ENCODE measurements around the gene ATG13.
"Not testable (repeated sequence)": the region's sequence is repeated elsewhere in the genome, so short reads cannot be mapped to it uniquely, and the experiment has no call there.

Gene ATG13

GRCh38 chr11:46710821-46711269, 93.5 kb downstream of the ATG13 start:
- Histone ChIP-seq H2AFZ (ENCODE audit: low read depth, low read length) (no peak overlapping the region), H3K36me3 (replicated peaks; ENCODE audit: low read depth, low read length) (peaks cover 11% of the 10 kb centered on the region), H4K20me1 (ENCODE audit: insufficient read depth, low read length) (no peaks in the 10 kb centered on the region), H3K79me2 (ENCODE audit: low read length) (no peaks in the 10 kb centered on the region), H3K27ac (ENCODE audit: low read length) (no peak overlapping the region), H3K4me3 (ENCODE audit: low read length) (no peak overlapping the region), H3K9ac (ENCODE audit: low read length) (no peak overlapping the region), H3K9me3 (ENCODE audit: insufficient read depth, low read length) (no peaks in the 10 kb centered on the region), H3K4me2 (ENCODE audit: low read length) (no peak overlapping the region), H3K27me3 (ENCODE audit: low read depth, low read length) (no peaks in the 10 kb centered on the region), H3K4me1 (ENCODE audit: low read length) (no peaks in the 10 kb centered on the region)
- TF ChIP-seq EZH2phosphoT487 (IDR thresholded peaks at IDR 0.05; ENCODE audit: low read depth), result no peak
- TF ChIP-seq, protein P1, sequence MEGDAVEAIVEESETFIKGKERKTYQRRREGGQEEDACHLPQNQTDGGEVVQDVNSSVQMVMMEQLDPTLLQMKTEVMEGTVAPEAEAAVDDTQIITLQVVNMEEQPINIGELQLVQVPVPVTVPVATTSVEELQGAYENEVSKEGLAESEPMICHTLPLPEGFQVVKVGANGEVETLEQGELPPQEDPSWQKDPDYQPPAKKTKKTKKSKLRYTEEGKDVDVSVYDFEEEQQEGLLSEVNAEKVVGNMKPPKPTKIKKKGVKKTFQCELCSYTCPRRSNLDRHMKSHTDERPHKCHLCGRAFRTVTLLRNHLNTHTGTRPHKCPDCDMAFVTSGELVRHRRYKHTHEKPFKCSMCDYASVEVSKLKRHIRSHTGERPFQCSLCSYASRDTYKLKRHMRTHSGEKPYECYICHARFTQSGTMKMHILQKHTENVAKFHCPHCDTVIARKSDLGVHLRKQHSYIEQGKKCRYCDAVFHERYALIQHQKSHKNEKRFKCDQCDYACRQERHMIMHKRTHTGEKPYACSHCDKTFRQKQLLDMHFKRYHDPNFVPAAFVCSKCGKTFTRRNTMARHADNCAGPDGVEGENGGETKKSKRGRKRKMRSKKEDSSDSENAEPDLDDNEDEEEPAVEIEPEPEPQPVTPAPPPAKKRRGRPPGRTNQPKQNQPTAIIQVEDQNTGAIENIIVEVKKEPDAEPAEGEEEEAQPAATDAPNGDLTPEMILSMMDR (IDR thresholded peaks at IDR 0.05; ENCODE audit: low read depth, low read length), result no peak

DNA sequence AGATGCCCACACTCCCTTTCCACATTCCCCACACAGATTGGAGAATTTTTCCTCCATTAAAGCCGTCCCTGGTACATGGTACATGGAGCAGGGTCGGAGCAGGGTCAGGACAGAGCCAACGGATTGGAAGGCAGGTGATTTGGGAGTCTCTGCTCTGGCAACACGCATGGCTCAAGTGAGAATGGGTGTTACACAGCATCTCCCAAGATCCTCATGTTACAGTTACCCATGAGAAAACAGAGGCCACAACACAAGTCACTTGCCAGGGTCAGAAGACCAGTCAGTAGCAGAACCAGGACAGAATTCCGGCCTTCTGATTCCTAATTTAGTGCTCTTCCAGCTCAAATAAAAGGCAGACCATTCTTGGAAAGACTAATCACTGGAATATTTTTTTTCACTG, 94.0 kb downstream of the ATG13 start:
- TF ChIP-seq EZH2phosphoT487 (IDR thresholded peaks at IDR 0.05; ENCODE audit: low read depth), result no peak
- TF ChIP-seq, protein P1 (IDR thresholded peaks at IDR 0.05; ENCODE audit: low read depth, low read length), result no peak
- H3K4me3 ChIP-seq (ENCODE audit: low read length), result no peak overlapping the region
- H3K9me3 ChIP-seq (ENCODE audit: insufficient read depth, low read length), result no peaks in the 10 kb centered on the region
- no peak overlapping the region for H3K4me2 ChIP-seq (ENCODE audit: low read length)
- H2AFZ ChIP-seq (ENCODE audit: low read depth, low read length), result no peak overlapping the region
- H3K27me3 ChIP-seq (ENCODE audit: low read depth, low read length), result no peaks in the 10 kb centered on the region
- H3K79me2 ChIP-seq (ENCODE audit: low read length), result no peaks in the 10 kb centered on the region
- no peak overlapping the region for H3K27ac ChIP-seq (ENCODE audit: low read length)
- H3K36me3 ChIP-seq (replicated peaks; ENCODE audit: low read depth, low read length), result peaks cover 9% of the 10 kb centered on the region
- H3K4me1 ChIP-seq (ENCODE audit: low read length), result no peaks in the 10 kb centered on the region
- no peak overlapping the region for H3K9ac ChIP-seq (ENCODE audit: low read length)
- no peaks in the 10 kb centered on the region for H4K20me1 ChIP-seq (ENCODE audit: insufficient read depth, low read length)

GRCh38 chr11:46712874-46713576, 95.7 kb downstream of the ATG13 start:
- no peaks in the 10 kb centered on the region for H4K20me1 ChIP-seq (ENCODE audit: insufficient read depth, low read length)
- no peak overlapping the region for H2AFZ ChIP-seq (ENCODE audit: low read depth, low read length)
- no peak overlapping the region for H3K4me3 ChIP-seq (ENCODE audit: low read length)
- H3K9me3 ChIP-seq (ENCODE audit: insufficient read depth, low read length), result no peaks in the 10 kb centered on the region
- no peaks in the 10 kb centered on the region for H3K36me3 ChIP-seq (replicated peaks; ENCODE audit: low read depth, low read length)
- TF ChIP-seq, protein P1 (IDR thresholded peaks at IDR 0.05; ENCODE audit: low read depth, low read length), result no peak
- TF ChIP-seq EZH2phosphoT487 (IDR thresholded peaks at IDR 0.05; ENCODE audit: low read depth), result no peak
- H3K9ac ChIP-seq (ENCODE audit: low read length), result no peak overlapping the region
- no peak overlapping the region for H3K27ac ChIP-seq (ENCODE audit: low read length)
- H3K4me1 ChIP-seq (ENCODE audit: low read length), result no peaks in the 10 kb centered on the region
- H3K27me3 ChIP-seq (ENCODE audit: low read depth, low read length), result no peaks in the 10 kb centered on the region
- H3K4me2 ChIP-seq (ENCODE audit: low read length), result no peak overlapping the region
- H3K79me2 ChIP-seq (ENCODE audit: low read length), result no peaks in the 10 kb centered on the region

DNA sequence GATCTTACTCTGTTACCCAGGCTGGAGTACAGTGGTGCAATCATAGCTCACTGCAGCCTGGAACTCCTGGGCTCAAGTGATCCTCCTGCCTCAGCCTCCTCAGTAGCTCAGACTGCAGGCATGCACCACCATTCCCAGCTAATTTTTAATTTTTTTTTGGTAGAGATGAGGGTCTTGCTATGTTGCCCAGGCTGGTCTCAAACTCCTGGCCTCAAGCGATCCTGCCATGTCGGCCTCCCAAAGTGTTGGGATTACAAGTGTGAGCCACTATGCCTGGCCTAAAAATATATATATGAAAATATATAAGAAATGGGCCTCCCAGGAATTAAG, 100.4 kb downstream of the ATG13 start:
- H3K27me3 ChIP-seq (ENCODE audit: low read depth, low read length); H3K27ac ChIP-seq (ENCODE audit: low read length); H3K4me2 ChIP-seq (ENCODE audit: low read length); H3K9me3 ChIP-seq (ENCODE audit: insufficient read depth, low read length); H3K79me2 ChIP-seq (ENCODE audit: low read length); H4K20me1 ChIP-seq (ENCODE audit: insufficient read depth, low read length); H3K4me1 ChIP-seq (ENCODE audit: low read length); H3K36me3 ChIP-seq (replicated peaks; ENCODE audit: low read depth, low read length); H3K4me3 ChIP-seq (ENCODE audit: low read length); H2AFZ ChIP-seq (ENCODE audit: low read depth, low read length); H3K9ac ChIP-seq (ENCODE audit: low read length): not testable (repeated sequence)

All from OCI-LY3 (cell line).